Measurements from ENCODE around the gene RBM47. TPM values are rescaled to one million over a fixed set of nuclear protein-coding genes. Genes with fewer than 3 reads are reported as not detected.

RBM47 gene
- total and polyA plus RNA-seq, 2 donors (not counting 1 experiment from before 2014, with no cell fraction given) = 5.6 to 12.9 TPM

GRCh38 chr4:40595981-40596380, 33.7 kb downstream of the RBM47 start:
- TF ChIP-seq EZH2 (IDR thresholded peaks at IDR 0.05; ENCODE audit: borderline replicate concordance, insufficient read depth, low read depth, low read length, poor library complexity, severe bottlenecking) = no peak
- no peak for TF ChIP-seq CTCF (IDR thresholded peaks at IDR 0.05)
- ATAC-seq (ENCODE audit: low read depth) (no peak), DNase-seq (no peak)
- Mint-ChIP-seq H3K4me3 (no peak overlapping the region), H3K9me3 (ENCODE audit: insufficient read depth) (no peaks in the 10 kb centered on the region), H3K27me3 (no peaks in the 10 kb centered on the region), H3K4me1 (peaks cover 1% of the 10 kb centered on the region), H3K27ac (no peak overlapping the region)
- ChIA-PET POLR2A (interaction anchor here (0.6 kb wide), 2 partner anchors 11 to 204 kb away, joined by 3 to 4 read pairs; no protein-coding TSS in a partner anchor), CTCF (no interaction called here)
- Histone ChIP-seq H2AFZ (ENCODE audit: insufficient read depth, low read depth, low read length, poor library complexity, severe bottlenecking) (no peak overlapping the region), H3K79me2 (ENCODE audit: control insufficient read depth, insufficient read depth, low read length) (no peaks in the 10 kb centered on the region), H3K4me2 (replicated peaks; ENCODE audit: low read depth, low read length, poor library complexity, severe bottlenecking) (no peak overlapping the region), H3K27me3 (replicated peaks in 1 of 4; ENCODE audit: control extremely low read depth in 1 of 4, control insufficient read depth in 3 of 4, insufficient read depth in 4 of 4, low read length in 3 of 4) (no peaks in the 10 kb centered on the region), H3K4me1 (ENCODE audit: control insufficient read depth in 2 of 2, insufficient read depth in 2 of 2, low read length in 2 of 2) (no peaks in the 10 kb centered on the region), H3K9me3 (ENCODE audit: control extremely low read depth in 1 of 3, control insufficient read depth in 2 of 3, insufficient read depth in 1 of 3, low read length in 2 of 3) (no peaks in the 10 kb centered on the region), H3K27ac (ENCODE audit: low read length in 2 of 2) (no peak overlapping the region), H3K9ac (ENCODE audit: low read length) (no peak overlapping the region), H4K20me1 (ENCODE audit: control insufficient read depth, insufficient read depth, low read length, poor library complexity, severe bottlenecking) (no peaks in the 10 kb centered on the region), H3K36me3 (replicated peaks in 1 of 2; ENCODE audit: control extremely low read depth in 1 of 2, control insufficient read depth in 1 of 2, extremely low read depth in 1 of 2, insufficient read depth in 2 of 2, low read length in 1 of 2) (peaks cover 0 to 2% of the 10 kb centered on the region in 2 experiments), H3K4me3 (ENCODE audit: control extremely low read depth in 1 of 5, extremely low read depth in 1 of 5, insufficient read depth in 1 of 5, low read depth in 2 of 5, low read length in 4 of 5) (no peak overlapping the region)
- intact Hi-C loops (cut with micrococcal nuclease) = no loop called here
- 96% methylated on average over 5 of the region's 5 CpGs for WGBS (ENCODE audit: insufficient coverage)

GRCh38 chr4:40594261-40595178, 35.1 kb downstream of the RBM47 start:
- WGBS (ENCODE audit: insufficient coverage) = 96% methylated on average over 9 of the region's 14 CpGs
- CTCF ChIA-PET = interaction anchor here (0.5 to 1.5 kb wide), 2 partner anchors 127 to 268 kb away, joined by 3 to 4 read pairs; no protein-coding TSS in a partner anchor
- Histone ChIP-seq H3K4me2 (replicated peaks; ENCODE audit: low read depth, low read length, poor library complexity, severe bottlenecking) (no peak overlapping the region), H4K20me1 (ENCODE audit: control insufficient read depth, insufficient read depth, low read length, poor library complexity, severe bottlenecking) (no peaks in the 10 kb centered on the region), H3K9ac (ENCODE audit: low read length) (no peak overlapping the region), H3K27me3 (replicated peaks in 1 of 4; ENCODE audit: control extremely low read depth in 1 of 4, control insufficient read depth in 3 of 4, insufficient read depth in 4 of 4, low read length in 3 of 4) (no peaks in the 10 kb centered on the region), H3K79me2 (ENCODE audit: control insufficient read depth, insufficient read depth, low read length) (no peaks in the 10 kb centered on the region), H3K9me3 (ENCODE audit: control extremely low read depth in 1 of 3, control insufficient read depth in 2 of 3, insufficient read depth in 1 of 3, low read length in 2 of 3) (no peaks in the 10 kb centered on the region), H3K27ac (ENCODE audit: low read length in 2 of 2) (no peak overlapping the region), H3K4me1 (ENCODE audit: control insufficient read depth in 2 of 2, insufficient read depth in 2 of 2, low read length in 2 of 2) (no peaks in the 10 kb centered on the region), H2AFZ (ENCODE audit: insufficient read depth, low read depth, low read length, poor library complexity, severe bottlenecking) (no peak overlapping the region), H3K36me3 (replicated peaks in 1 of 2; ENCODE audit: control extremely low read depth in 1 of 2, control insufficient read depth in 1 of 2, extremely low read depth in 1 of 2, insufficient read depth in 2 of 2, low read length in 1 of 2) (peaks cover 0 to 2% of the 10 kb centered on the region in 2 experiments), H3K4me3 (ENCODE audit: control extremely low read depth in 1 of 5, extremely low read depth in 1 of 5, insufficient read depth in 1 of 5, low read depth in 2 of 5, low read length in 4 of 5) (no peak overlapping the region)
- TF ChIP-seq EZH2 (IDR thresholded peaks at IDR 0.05; ENCODE audit: borderline replicate concordance, insufficient read depth, low read depth, low read length, poor library complexity, severe bottlenecking) (no peak), CTCF (IDR thresholded peaks at IDR 0.05) (no peak)
- ATAC-seq (ENCODE audit: low read depth) (no peak), DNase-seq (no peak)
- intact Hi-C loops (cut with micrococcal nuclease) = no loop called here
- POLR2A ChIA-PET = no interaction called here
- H3K27me3 Mint-ChIP-seq = no peaks in the 10 kb centered on the region
- H3K27ac Mint-ChIP-seq = no peak overlapping the region
- H3K9me3 Mint-ChIP-seq (ENCODE audit: insufficient read depth) = no peaks in the 10 kb centered on the region
- H3K4me1 Mint-ChIP-seq = peaks cover 2% of the 10 kb centered on the region
- no peak overlapping the region for H3K4me3 Mint-ChIP-seq

Data from B cell (primary cell).